HepG2 (cell line): Measurements from ENCODE around the gene SEMA3B. TPM values are rescaled to one million over a fixed set of nuclear protein-coding genes. Genes with fewer than 3 reads are reported as not detected.

Experiments used
- BCL6 ChIP-seq: IDR thresholded peaks from 2 replicates; pipeline ENCODE4 v1.6.1; 2016; ENCODE audit warnings: missing genetic modification reagents, missing compliant biosample characterization
- JUN ChIP-seq: sonication (generic); formaldehyde crosslinking; IDR thresholded peaks from 2 replicates; pipeline ENCODE4 v1.4.0; 2020; ENCODE audit warnings: mild to moderate bottlenecking, missing genetic modification reagents
- MAFF ChIP-seq: IDR thresholded peaks from 2 replicates; pipeline ENCODE4 v1.6.1; 2011; ENCODE audit warnings: low read depth, low read length, improper control_type of control experiment
- MED1 ChIP-seq: sonication (generic); formaldehyde crosslinking; IDR thresholded peaks from 2 replicates; pipeline ENCODE4 v1.4.0; 2020; ENCODE audit warnings: missing genetic modification reagents
- SPEN ChIP-seq: sonication (generic); formaldehyde crosslinking; IDR thresholded peaks from 2 replicates; pipeline ENCODE4 v1.5.1; 2020; ENCODE audit warnings: low read depth, mild to moderate bottlenecking, missing genetic modification reagents
- THAP11 ChIP-seq: IDR thresholded peaks from 2 replicates; pipeline ENCODE4 v1.6.1; 2016; ENCODE audit warnings: missing biosample characterization, missing genetic modification reagents
- XRCC5 ChIP-seq: fragments of 200-400 bp; formaldehyde crosslinking; optimal IDR thresholded peaks from 2 replicates; pipeline ENCODE3; 2017; ENCODE audit warnings: mild to moderate bottlenecking, low read length
- ZNF263 ChIP-seq: sonication (generic); formaldehyde crosslinking; IDR thresholded peaks from 2 replicates; pipeline ENCODE4 v1.4.0; 2020; ENCODE audit warnings: missing genetic modification reagents
- polyA plus RNA-seq, 8 experiments: library from polyadenylated mRNA; depleted of rRNA in 3 of 8; stranded (reverse) in 7 of 8; unstranded in 1 of 8; fragments of >200 nt; fragmentation: Illumina TruSeq in 4 of 8; extraction: Trizol in 4 of 8; gene quantifications; 2 replicates each; pipeline versions ENCODE4 v1.2.1 to v1.2.3, GENCODE V29; 2011 to 2016; ENCODE audit warnings: low read depth in 4 of 8, missing spikeins in 1 of 8, mixed read lengths in 1 of 8; ENCODE audit not compliant: insufficient read depth in 1 of 8
- total RNA-seq, 5 experiments: library from RNA; depleted of rRNA; stranded (reverse); fragments of >200 nt; fragmentation: Illumina TruSeq; extraction: Trizol; gene quantifications; 2 replicates each; pipeline ENCODE4 v1.2.3, GENCODE V29; 2016; ENCODE audit warnings: low read depth in 1 of 5
- TF ChIP-seq, protein P1 (sequence below): IDR thresholded peaks from 2 replicates; pipeline ENCODE4 v1.4.0; 2020; ENCODE audit warnings: mild to moderate bottlenecking, missing genetic modification reagents
- TF ChIP-seq, protein P2 (sequence below): sonication (generic); formaldehyde crosslinking; IDR thresholded peaks from 2 replicates; pipeline ENCODE4 v1.5.0; 2020; ENCODE audit warnings: mild to moderate bottlenecking, missing genetic modification reagents
- TF ChIP-seq, protein P3 (sequence below): sonication (generic); formaldehyde crosslinking; IDR thresholded peaks from 2 replicates; pipeline ENCODE4 v1.4.0; 2020; ENCODE audit warnings: missing genetic modification reagents
- TF ChIP-seq, protein P4 (sequence below): sonication (generic); formaldehyde crosslinking; IDR thresholded peaks from 2 replicates; pipeline ENCODE4 v1.9.0; 2022; ENCODE audit warnings: low read depth, missing genetic modification reagents

The SEMA3B gene
- total and polyA plus RNA-seq, 2 of the 13 experiments (the other 11 are each of a cell fraction or from before 2014, with no cell fraction given): 93.2 to 158 TPM

DNA sequence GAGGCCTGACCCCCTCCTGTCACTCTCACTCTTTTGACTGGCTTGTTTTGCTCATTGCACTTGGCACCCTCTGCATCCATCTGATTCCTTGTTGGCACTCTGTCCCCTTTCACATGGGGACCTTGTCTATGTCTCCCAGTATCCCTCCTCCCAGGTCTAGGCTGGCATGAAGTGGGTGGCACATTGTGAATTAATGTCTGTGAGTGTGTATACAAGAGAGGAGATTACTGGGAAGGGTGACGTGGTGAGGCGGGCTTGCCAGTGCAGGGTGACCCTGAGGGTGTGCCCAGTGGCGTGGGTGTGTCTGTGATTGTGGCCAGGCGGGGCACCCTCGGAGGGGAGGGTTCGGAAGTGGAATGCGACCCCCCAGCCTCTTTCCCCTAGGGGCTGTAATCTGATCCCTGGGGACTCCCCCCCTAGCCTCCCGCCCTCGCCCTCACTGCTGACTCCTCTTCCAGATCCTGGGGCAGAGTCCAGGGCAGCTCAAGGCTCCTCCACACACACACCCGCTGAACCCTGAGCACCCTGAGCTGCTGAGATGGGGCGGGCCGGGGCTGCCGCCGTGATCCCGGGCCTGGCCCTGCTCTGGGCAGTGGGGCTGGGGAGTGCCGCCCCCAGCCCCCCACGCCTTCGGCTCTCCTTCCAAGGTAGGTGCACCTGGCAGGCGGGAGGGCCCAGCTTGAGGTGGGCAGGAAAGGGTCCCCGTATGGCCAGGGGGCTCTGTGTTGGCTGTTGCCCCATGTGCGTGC, at the start of gene SEMA3B (continued):
- TF ChIP-seq, protein P1, sequence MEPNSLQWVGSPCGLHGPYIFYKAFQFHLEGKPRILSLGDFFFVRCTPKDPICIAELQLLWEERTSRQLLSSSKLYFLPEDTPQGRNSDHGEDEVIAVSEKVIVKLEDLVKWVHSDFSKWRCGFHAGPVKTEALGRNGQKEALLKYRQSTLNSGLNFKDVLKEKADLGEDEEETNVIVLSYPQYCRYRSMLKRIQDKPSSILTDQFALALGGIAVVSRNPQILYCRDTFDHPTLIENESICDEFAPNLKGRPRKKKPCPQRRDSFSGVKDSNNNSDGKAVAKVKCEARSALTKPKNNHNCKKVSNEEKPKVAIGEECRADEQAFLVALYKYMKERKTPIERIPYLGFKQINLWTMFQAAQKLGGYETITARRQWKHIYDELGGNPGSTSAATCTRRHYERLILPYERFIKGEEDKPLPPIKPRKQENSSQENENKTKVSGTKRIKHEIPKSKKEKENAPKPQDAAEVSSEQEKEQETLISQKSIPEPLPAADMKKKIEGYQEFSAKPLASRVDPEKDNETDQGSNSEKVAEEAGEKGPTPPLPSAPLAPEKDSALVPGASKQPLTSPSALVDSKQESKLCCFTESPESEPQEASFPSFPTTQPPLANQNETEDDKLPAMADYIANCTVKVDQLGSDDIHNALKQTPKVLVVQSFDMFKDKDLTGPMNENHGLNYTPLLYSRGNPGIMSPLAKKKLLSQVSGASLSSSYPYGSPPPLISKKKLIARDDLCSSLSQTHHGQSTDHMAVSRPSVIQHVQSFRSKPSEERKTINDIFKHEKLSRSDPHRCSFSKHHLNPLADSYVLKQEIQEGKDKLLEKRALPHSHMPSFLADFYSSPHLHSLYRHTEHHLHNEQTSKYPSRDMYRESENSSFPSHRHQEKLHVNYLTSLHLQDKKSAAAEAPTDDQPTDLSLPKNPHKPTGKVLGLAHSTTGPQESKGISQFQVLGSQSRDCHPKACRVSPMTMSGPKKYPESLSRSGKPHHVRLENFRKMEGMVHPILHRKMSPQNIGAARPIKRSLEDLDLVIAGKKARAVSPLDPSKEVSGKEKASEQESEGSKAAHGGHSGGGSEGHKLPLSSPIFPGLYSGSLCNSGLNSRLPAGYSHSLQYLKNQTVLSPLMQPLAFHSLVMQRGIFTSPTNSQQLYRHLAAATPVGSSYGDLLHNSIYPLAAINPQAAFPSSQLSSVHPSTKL (CRISPR knock-in tag): peak; percentile 63; the same call in 1 of the 2 replicates
- TF ChIP-seq BCL6 (CRISPR knock-in tag) (no peak), XRCC5 (peak; percentile 11), MED1 (CRISPR knock-in tag) (peak; percentile 37; the same call in 1 of the 2 replicates), SPEN (peak; percentile 61), ZNF263 (CRISPR knock-in tag) (peak; percentile 87), JUN (no peak), MAFF (no peak), THAP11 (CRISPR knock-in tag) (peak; percentile 43; the same call in 1 of the 2 replicates)
- TF ChIP-seq, protein P2, sequence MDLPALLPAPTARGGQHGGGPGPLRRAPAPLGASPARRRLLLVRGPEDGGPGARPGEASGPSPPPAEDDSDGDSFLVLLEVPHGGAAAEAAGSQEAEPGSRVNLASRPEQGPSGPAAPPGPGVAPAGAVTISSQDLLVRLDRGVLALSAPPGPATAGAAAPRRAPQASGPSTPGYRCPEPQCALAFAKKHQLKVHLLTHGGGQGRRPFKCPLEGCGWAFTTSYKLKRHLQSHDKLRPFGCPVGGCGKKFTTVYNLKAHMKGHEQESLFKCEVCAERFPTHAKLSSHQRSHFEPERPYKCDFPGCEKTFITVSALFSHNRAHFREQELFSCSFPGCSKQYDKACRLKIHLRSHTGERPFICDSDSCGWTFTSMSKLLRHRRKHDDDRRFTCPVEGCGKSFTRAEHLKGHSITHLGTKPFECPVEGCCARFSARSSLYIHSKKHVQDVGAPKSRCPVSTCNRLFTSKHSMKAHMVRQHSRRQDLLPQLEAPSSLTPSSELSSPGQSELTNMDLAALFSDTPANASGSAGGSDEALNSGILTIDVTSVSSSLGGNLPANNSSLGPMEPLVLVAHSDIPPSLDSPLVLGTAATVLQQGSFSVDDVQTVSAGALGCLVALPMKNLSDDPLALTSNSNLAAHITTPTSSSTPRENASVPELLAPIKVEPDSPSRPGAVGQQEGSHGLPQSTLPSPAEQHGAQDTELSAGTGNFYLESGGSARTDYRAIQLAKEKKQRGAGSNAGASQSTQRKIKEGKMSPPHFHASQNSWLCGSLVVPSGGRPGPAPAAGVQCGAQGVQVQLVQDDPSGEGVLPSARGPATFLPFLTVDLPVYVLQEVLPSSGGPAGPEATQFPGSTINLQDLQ (CRISPR knock-in tag): peak; percentile 74; the same call in 1 of the 2 replicates
- TF ChIP-seq, protein P3, sequence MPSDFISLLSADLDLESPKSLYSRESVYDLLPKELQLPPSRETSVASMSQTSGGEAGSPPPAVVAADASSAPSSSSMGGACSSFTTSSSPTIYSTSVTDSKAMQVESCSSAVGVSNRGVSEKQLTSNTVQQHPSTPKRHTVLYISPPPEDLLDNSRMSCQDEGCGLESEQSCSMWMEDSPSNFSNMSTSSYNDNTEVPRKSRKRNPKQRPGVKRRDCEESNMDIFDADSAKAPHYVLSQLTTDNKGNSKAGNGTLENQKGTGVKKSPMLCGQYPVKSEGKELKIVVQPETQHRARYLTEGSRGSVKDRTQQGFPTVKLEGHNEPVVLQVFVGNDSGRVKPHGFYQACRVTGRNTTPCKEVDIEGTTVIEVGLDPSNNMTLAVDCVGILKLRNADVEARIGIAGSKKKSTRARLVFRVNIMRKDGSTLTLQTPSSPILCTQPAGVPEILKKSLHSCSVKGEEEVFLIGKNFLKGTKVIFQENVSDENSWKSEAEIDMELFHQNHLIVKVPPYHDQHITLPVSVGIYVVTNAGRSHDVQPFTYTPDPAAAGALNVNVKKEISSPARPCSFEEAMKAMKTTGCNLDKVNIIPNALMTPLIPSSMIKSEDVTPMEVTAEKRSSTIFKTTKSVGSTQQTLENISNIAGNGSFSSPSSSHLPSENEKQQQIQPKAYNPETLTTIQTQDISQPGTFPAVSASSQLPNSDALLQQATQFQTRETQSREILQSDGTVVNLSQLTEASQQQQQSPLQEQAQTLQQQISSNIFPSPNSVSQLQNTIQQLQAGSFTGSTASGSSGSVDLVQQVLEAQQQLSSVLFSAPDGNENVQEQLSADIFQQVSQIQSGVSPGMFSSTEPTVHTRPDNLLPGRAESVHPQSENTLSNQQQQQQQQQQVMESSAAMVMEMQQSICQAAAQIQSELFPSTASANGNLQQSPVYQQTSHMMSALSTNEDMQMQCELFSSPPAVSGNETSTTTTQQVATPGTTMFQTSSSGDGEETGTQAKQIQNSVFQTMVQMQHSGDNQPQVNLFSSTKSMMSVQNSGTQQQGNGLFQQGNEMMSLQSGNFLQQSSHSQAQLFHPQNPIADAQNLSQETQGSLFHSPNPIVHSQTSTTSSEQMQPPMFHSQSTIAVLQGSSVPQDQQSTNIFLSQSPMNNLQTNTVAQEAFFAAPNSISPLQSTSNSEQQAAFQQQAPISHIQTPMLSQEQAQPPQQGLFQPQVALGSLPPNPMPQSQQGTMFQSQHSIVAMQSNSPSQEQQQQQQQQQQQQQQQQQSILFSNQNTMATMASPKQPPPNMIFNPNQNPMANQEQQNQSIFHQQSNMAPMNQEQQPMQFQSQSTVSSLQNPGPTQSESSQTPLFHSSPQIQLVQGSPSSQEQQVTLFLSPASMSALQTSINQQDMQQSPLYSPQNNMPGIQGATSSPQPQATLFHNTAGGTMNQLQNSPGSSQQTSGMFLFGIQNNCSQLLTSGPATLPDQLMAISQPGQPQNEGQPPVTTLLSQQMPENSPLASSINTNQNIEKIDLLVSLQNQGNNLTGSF (CRISPR knock-in tag): no peak
- TF ChIP-seq, protein P4, sequence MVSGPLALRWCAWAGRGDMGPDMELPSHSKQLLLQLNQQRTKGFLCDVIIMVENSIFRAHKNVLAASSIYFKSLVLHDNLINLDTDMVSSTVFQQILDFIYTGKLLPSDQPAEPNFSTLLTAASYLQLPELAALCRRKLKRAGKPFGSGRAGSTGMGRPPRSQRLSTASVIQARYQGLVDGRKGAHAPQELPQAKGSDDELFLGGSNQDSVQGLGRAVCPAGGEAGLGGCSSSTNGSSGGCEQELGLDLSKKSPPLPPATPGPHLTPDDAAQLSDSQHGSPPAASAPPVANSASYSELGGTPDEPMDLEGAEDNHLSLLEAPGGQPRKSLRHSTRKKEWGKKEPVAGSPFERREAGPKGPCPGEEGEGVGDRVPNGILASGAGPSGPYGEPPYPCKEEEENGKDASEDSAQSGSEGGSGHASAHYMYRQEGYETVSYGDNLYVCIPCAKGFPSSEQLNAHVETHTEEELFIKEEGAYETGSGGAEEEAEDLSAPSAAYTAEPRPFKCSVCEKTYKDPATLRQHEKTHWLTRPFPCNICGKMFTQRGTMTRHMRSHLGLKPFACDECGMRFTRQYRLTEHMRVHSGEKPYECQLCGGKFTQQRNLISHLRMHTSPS (CRISPR knock-in tag): peak; percentile 96
